NB4 (cell line): ENCODE measurements around the gene PDIA3.

Source experiments
- DNase-seq: peaks from one replicate; pipeline ENCODE4 v3.0.0; 2010; ENCODE audit warnings: low read depth
- H3K4me3 ChIP-seq: one replicate; pipeline ENCODE4 v1.5.1; 2011; ENCODE audit warnings: mild to moderate bottlenecking, low read depth, low read length, moderate library complexity
- CTCF ChIP-seq: IDR thresholded peaks from one replicate; pipeline ENCODE4 v1.5.1; 2012; ENCODE audit warnings: low read depth, low read length
- MAX ChIP-seq: IDR thresholded peaks from 2 replicates; pipeline ENCODE4 v1.6.1; 2011; ENCODE audit warnings: low read depth, low read length
- MYC ChIP-seq: IDR thresholded peaks from 2 replicates; pipeline ENCODE4 v1.6.1; 2011; ENCODE audit warnings: low read depth, low read length
- POLR2A ChIP-seq: IDR thresholded peaks from 2 replicates; pipeline ENCODE4 v1.6.1; 2011; ENCODE audit warnings: mild to moderate bottlenecking; ENCODE audit not compliant: insufficient read length; ENCODE audit errors: extremely low read depth

The PDIA3 gene

GRCh38 chr15:43792761-43793476 lies 46.7 kb downstream of the PDIA3 start:
- H3K4me3 ChIP-seq = peak overlapping the region; percentile 95
- peak; percentile 49 for DNase-seq
- TF ChIP-seq CTCF (no peak), MAX (no peak), POLR2A (no peak), MYC (no peak)

- DNase-seq = no peak
- TF ChIP-seq CTCF = no peak
- no peak for TF ChIP-seq MAX
- TF ChIP-seq POLR2A = no peak
- TF ChIP-seq MYC = no peak
- peak overlapping the region; percentile 95 for H3K4me3 ChIP-seq
Observed at GRCh38 chr15:43793647-43794046, 47.4 kb downstream of the PDIA3 start.

- no peak for TF ChIP-seq MYC
- no peak for TF ChIP-seq MAX
- TF ChIP-seq POLR2A = no peak
- TF ChIP-seq CTCF = no peak
- no peak overlapping the region for H3K4me3 ChIP-seq
- no peak for DNase-seq
Observed at GRCh38 chr15:43794269-43795037, 48.2 kb downstream of the PDIA3 start.

- TF ChIP-seq CTCF (no peak), POLR2A (no peak)
- no peak overlapping the region for H3K4me3 ChIP-seq
- no peak for DNase-seq
Observed at GRCh38 chr15:43795197-43795596, 49.0 kb downstream of the PDIA3 start.

GRCh38 chr15:43795997-43796396 lies 49.8 kb downstream of the PDIA3 start:
- TF ChIP-seq MAX (no peak), MYC (no peak), CTCF (no peak), POLR2A (no peak)
- no peak overlapping the region for H3K4me3 ChIP-seq
- DNase-seq = no peak
